Pons (tissue), 1 donor: ENCODE measurements around the gene OTOP3.

Source experiments
- DNase-seq: peaks from one replicate; pipeline ENCODE4 v3.0.0-alpha.2; 2016; ENCODE audit warnings: low spot score

Gene OTOP3

DNA sequence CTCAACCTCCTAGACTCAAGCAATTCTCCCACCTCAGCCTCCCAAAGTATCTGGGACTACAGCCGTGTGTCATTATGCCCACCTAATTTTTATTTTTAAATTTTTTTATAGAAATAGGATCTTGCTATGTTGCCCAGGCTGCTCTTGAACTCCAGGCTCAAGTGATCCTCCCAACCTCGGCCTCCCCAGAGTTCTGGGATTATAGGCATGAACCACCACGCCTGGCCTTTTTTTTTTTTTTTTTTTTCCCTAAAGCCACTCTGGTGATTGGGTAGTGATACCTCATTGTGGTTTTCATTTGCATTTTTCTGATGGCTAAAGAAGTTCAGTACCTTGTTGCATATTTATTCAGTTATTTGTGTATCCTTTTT, 50.5 kb downstream of the OTOP3 start:
- DNase-seq, result no peak

DNA sequence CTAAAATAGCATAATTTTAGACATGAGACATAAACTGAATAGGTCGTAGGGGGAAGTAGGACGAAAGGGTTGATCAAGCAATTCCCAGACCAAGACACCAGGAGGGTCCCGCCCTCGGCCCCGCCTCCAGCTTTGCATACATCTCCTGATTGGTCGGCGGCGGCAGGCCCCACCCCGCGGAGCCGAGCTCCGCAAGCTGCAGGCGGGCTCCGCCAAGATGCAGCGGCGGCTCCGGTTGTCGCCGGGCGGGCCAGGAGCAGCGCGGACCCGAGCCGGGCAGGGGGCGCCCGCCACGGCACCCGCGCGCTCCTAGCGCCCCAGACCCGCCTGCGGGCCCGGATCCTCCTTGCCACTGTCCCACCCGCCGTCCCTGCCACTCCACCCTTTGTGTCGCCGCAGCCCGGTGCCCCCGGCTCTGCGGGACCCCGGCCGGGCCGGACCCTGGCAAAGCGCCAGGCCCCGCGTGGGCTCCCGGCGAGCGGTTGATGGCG, 51.8 kb downstream of the OTOP3 start, which contains the start of gene CDR2L:
Gene CDR2L (plus strand): TSS at position 215 of the 491 bp plus-strand sequence. CDS start 412 bp downstream, outside the sequence.
- peak; percentile 97 for DNase-seq

DNA sequence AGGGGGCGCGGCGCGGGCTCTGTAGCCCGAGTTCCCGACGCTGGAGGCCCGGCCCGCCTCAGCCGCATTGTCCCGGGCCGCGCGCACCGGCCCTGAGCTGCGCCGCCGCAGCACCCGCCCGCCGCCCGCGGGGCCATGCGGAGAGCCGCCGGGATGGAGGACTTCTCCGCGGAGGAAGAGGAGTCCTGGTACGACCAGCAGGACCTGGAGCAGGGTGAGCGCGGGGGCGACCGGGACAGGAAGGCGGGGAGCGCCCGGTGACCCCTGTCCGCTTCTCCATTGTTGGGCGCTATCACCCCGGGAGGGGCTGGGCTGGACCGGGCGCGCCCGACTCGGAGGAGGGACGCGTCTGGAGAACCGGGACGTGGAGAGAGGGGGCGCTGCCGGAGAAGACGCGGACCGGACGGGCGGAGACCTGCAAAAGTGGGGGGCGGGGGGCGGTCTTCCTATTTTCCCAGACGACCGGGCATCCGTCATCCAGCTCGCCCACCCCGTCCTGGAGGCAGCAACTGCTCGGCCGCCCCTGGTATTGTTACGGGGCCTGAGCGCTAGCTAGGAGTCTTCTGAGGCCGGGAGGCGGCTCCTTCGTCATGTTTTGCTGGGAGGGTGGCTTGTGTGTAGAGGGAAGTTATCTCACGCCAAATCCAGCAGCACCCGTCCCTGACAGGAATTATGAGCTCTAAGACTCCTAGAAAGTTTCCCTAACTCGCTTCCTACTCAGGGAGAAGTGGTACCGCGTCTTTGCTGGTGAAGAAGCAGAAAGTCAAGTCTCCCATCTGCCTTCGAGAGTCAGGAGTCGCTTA, 52.4 kb downstream of the OTOP3 start:
- DNase-seq, result peak; percentile 63

DNA sequence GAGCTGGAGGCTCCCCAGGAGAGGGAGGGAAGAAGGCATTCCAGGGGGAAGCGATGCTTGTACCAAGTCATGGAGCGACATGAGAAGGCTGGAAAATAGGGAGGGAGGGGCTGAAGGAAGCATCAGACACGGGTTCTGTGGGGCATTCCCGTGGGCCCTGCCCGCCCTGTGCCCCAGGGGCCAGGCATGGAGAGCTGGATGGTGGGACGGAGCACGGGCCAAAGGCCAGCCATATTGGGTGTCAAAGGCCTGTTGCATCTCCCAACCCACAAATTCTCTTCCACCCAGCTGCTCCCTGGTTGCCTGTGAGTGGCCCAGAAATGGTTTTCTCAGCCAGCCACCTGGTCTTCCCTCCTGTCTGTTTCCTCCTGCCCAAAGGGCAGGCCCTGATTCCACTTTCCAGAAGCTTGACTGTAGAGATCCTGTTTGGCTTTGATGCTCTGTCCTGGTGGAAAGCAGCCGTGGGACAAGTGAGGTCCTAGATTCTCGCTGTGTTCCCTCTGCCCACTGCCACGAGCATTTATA, 54.9 kb downstream of the OTOP3 start:
- DNase-seq, result no peak

DNA sequence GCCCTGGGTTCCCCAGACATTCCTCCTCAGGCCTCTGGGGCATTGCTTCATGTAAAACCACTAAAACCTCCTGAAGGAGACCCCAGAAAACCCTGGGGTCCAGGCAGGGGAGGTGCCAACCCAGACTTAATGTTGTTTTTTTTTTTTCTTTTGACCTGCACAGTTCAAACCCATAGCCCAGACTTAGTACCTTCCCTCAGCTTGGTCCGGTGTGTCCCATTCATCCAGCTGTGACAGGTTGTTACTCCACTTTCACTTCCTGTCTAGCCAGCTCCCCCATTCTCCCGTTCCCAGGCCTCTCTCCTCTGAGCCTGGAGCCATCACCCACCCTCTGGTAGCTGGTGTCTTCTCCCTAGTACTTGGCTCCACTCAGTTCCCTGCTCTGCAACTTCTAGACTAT, 56.5 kb downstream of the OTOP3 start:
- no peak for DNase-seq

DNA sequence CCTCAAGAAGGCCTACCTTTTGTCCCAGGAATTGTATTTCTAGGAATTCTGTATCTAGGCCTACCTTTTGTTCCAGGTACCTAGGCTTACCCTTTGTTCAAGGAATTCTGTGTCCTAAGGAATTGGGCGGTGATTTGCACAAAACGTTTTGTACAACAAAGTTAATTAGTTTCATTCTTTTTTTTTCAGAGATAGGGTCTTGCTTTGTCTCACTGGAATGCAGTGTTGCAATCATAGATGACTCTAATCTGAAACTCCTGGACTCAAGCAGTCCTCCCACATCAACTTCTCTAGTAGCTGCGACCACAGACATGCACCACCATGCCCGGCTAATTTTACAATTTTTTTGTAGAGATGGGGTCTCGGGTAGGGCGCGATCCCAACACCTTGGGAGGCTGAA, 58.7 kb downstream of the OTOP3 start:
- DNase-seq, result no peak

DNA sequence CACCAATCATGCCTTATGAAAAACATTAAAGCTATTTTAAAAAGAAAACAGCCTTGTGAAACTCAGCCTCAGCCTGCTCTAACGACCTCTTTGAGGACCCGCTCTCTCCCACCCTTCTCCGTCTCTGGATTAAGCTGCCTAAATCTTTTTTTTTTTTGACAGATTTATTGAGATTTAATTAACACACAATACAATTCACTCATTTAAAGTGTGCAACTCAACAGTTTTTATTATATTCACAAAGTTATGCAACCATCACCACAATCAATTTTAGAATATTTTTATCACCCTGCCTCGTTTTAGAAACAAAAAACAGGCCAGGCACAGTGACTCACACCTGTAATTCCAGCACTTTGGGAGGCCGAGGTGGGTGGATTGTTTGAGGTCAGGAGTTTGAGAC, 60.1 kb downstream of the OTOP3 start:
- DNase-seq, result no peak

DNA sequence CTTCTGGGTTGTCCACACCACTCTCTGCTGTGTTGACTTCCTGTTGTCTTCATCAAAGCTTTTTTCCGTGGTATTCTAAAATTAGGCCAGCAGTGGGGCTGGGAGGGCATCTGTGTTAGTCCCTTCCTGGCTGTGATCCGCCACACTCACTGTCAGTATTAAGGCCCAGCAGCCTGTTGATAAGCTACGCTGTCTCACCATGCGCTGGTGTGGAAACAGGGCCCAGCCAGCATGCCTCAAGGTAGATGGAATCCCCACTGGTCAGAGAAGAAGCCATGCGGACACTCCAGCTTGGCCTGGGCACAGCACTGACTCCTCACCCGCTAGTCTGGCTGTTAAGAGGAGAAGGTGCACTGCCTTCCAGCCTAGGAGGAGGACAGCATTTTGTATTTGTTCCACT, 63.1 kb downstream of the OTOP3 start:
- DNase-seq, result no peak

DNA sequence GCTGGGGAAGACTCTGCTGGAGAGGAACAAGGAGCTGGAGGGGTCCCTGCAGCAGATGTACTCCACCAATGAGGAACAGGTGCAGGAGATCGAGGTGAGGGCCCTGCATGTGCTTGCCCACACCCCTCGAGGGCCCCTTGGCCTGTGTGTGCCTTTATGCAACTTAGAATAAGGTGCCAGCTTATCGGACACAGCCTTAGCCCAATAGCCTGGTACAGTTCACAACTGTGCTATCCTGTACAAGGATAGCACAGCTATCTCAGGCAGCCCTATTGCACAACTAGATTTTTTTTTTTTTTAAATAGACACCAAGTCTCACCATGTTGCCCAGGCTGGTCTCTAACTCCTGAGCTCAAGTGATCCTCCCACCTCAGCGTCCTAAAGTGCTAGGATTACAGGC, 63.8 kb downstream of the OTOP3 start:
- no peak for DNase-seq
